Parathyroid adenoma (tissue), 2 donors: ENCODE results near the gene TCF7L2.

ENCODE experiments used
- H2AFZ ChIP-seq: fragments of 300-600 bp; sonication (generic); one replicate; pipeline ENCODE4 v1.7.0; 2017; ENCODE audit warnings: antibody characterized with exemption, mild to moderate bottlenecking
- H3K27ac ChIP-seq: fragments of 300-600 bp; sonication (generic); one replicate; pipeline ENCODE4 v1.7.0; 2017
- H3K27me3 ChIP-seq: fragments of 300-600 bp; sonication (generic); one replicate; pipeline ENCODE4 v1.7.0; 2017; ENCODE audit warnings: low read length; ENCODE audit not compliant: control insufficient read depth, insufficient read depth
- H3K36me3 ChIP-seq: fragments of 300-600 bp; sonication (generic); one replicate; pipeline ENCODE4 v1.7.0; 2017; ENCODE audit warnings: low read length; ENCODE audit not compliant: control insufficient read depth, insufficient read depth
- H3K4me1 ChIP-seq: fragments of 300-600 bp; sonication (generic); one replicate; pipeline ENCODE4 v1.7.0; 2017; ENCODE audit warnings: control low read depth
- H3K4me2 ChIP-seq: fragments of 300-600 bp; sonication (generic); one replicate; pipeline ENCODE4 v1.7.0; 2017; ENCODE audit warnings: low read length
- H3K4me3 ChIP-seq: fragments of 300-600 bp; sonication (generic); one replicate; pipeline ENCODE4 v1.7.0; 2017; ENCODE audit warnings: low read depth, low read length
- H3K79me2 ChIP-seq: fragments of 300-600 bp; sonication (generic); one replicate; pipeline ENCODE4 v1.7.0; 2017; ENCODE audit warnings: control low read depth
- H3K9ac ChIP-seq: fragments of 300-600 bp; sonication (generic); one replicate; pipeline ENCODE4 v1.7.0; 2017; ENCODE audit warnings: mild to moderate bottlenecking
- H3K9me3 ChIP-seq: fragments of 300-600 bp; sonication (generic); one replicate; pipeline ENCODE4 v1.7.0; 2017; ENCODE audit warnings: low read length; ENCODE audit not compliant: control insufficient read depth
- CTCF ChIP-seq: fragments of 300-600 bp; sonication (generic); IDR thresholded peaks from one replicate; pipeline ENCODE4 v1.7.0; 2017; ENCODE audit warnings: antibody characterized with exemption, mild to moderate bottlenecking
- donor health status: primary hyperparathyroidism.

The TCF7L2 gene

GRCh38 chr10:113080061-113080924 is 130.2 kb downstream of the TCF7L2 start:
- Histone ChIP-seq H3K9me3 (no peaks in the 10 kb centered on the region), H3K27ac (no peak overlapping the region), H3K4me1 (no peaks in the 10 kb centered on the region), H2AFZ (no peak overlapping the region), H3K27me3 (no peaks in the 10 kb centered on the region), H3K4me3 (no peak overlapping the region), H3K36me3 (no peaks in the 10 kb centered on the region), H3K9ac (no peak overlapping the region), H3K79me2 (peaks cover 15% of the 10 kb centered on the region), H3K4me2 (no peak overlapping the region)
- TF ChIP-seq CTCF: no peak

GRCh38 chr10:113080925-113081229 is 130.8 kb downstream of the TCF7L2 start:
- H3K4me2 ChIP-seq: no peak overlapping the region
- H3K4me1 ChIP-seq: no peaks in the 10 kb centered on the region
- no peak for TF ChIP-seq CTCF
- no peaks in the 10 kb centered on the region for H3K36me3 ChIP-seq
- H3K4me3 ChIP-seq: no peak overlapping the region
- peaks cover 15% of the 10 kb centered on the region for H3K79me2 ChIP-seq
- no peaks in the 10 kb centered on the region for H3K9me3 ChIP-seq
- no peak overlapping the region for H3K9ac ChIP-seq
- no peaks in the 10 kb centered on the region for H3K27me3 ChIP-seq
- H2AFZ ChIP-seq: no peak overlapping the region
- H3K27ac ChIP-seq: no peak overlapping the region

- Histone ChIP-seq H3K4me3 (no peak overlapping the region), H3K27me3 (no peaks in the 10 kb centered on the region), H3K4me2 (no peak overlapping the region), H3K4me1 (no peaks in the 10 kb centered on the region), H3K36me3 (no peaks in the 10 kb centered on the region), H3K9me3 (no peaks in the 10 kb centered on the region), H3K27ac (no peak overlapping the region), H3K79me2 (peaks cover 19% of the 10 kb centered on the region), H2AFZ (no peak overlapping the region), H3K9ac (no peak overlapping the region)
- TF ChIP-seq CTCF: no peak
These were observed 134.0 kb downstream of the TCF7L2 start for GRCh38 chr10:113084031-113084430.

GRCh38 chr10:113085776-113086175 is 135.7 kb downstream of the TCF7L2 start:
- no peak for TF ChIP-seq CTCF
- no peak overlapping the region for H2AFZ ChIP-seq
- no peak overlapping the region for H3K4me2 ChIP-seq
- peaks cover 11% of the 10 kb centered on the region for H3K79me2 ChIP-seq
- no peak overlapping the region for H3K9ac ChIP-seq
- no peaks in the 10 kb centered on the region for H3K36me3 ChIP-seq
- H3K9me3 ChIP-seq: no peaks in the 10 kb centered on the region
- no peaks in the 10 kb centered on the region for H3K4me1 ChIP-seq
- no peaks in the 10 kb centered on the region for H3K27me3 ChIP-seq
- no peak overlapping the region for H3K27ac ChIP-seq
- H3K4me3 ChIP-seq: no peak overlapping the region

- Histone ChIP-seq H3K4me1 (no peaks in the 10 kb centered on the region), H2AFZ (no peak overlapping the region), H3K4me3 (no peak overlapping the region), H3K27ac (no peak overlapping the region), H3K9ac (no peak overlapping the region), H3K79me2 (peaks cover 10% of the 10 kb centered on the region), H3K36me3 (no peaks in the 10 kb centered on the region), H3K4me2 (no peak overlapping the region), H3K9me3 (no peaks in the 10 kb centered on the region), H3K27me3 (no peaks in the 10 kb centered on the region)
- no peak for TF ChIP-seq CTCF
These were observed 136.2 kb downstream of the TCF7L2 start for GRCh38 chr10:113086282-113086681.
